Urinary bladder (tissue), 4 donors: ENCODE data around the gene ADAP1. TPM values are rescaled to one million over a fixed set of nuclear protein-coding genes. Genes with fewer than 3 reads are reported as not detected.

ENCODE experiments used
- DNase-seq: peaks from one replicate; pipeline ENCODE4 v3.0.0-alpha.2; 2015; ENCODE audit errors: extremely low spot score
- H3K27ac ChIP-seq: one replicate; pipeline ENCODE4 v1.5.1; 2013; ENCODE audit warnings: low read depth, mild to moderate bottlenecking, moderate library complexity
- H3K36me3 ChIP-seq: one replicate; pipeline ENCODE4 v1.6.1; 2013; ENCODE audit warnings: mild to moderate bottlenecking, moderate library complexity; ENCODE audit not compliant: insufficient read depth
- H3K4me1 ChIP-seq: one replicate; pipeline ENCODE4 v1.6.1; 2013; ENCODE audit warnings: mild to moderate bottlenecking, moderate library complexity; ENCODE audit not compliant: insufficient read depth
- H3K4me3 ChIP-seq: one replicate; pipeline ENCODE4 v1.5.1; 2013; ENCODE audit warnings: low read depth, low read length
- WGBS: extraction: QIAGEN DNeasy Blood & Tissue Kit; methylation state at CpG from one replicate; pipeline ENCODE4 v1.1.7; 2013; 5-methylcytosine and 5-hydroxymethylcytosine counted together
- polyA plus RNA-seq: library from polyadenylated mRNA; stranded (reverse); fragments of 200-250 nt; gene quantifications from one replicate; pipeline ENCODE4 v1.2.3, GENCODE V29; 2013
- total RNA-seq: library from RNA; depleted of rRNA; stranded (reverse); fragments of >200 nt; gene quantifications from one replicate; pipeline ENCODE4 v1.2.3, GENCODE V29; 2014
- donor health status: healthy with polysubstance abuse.
- donor health status: healthy.

The ADAP1 gene
- total and polyA plus RNA-seq, 2 donors: 11.7 to 13.7 TPM

DNA sequence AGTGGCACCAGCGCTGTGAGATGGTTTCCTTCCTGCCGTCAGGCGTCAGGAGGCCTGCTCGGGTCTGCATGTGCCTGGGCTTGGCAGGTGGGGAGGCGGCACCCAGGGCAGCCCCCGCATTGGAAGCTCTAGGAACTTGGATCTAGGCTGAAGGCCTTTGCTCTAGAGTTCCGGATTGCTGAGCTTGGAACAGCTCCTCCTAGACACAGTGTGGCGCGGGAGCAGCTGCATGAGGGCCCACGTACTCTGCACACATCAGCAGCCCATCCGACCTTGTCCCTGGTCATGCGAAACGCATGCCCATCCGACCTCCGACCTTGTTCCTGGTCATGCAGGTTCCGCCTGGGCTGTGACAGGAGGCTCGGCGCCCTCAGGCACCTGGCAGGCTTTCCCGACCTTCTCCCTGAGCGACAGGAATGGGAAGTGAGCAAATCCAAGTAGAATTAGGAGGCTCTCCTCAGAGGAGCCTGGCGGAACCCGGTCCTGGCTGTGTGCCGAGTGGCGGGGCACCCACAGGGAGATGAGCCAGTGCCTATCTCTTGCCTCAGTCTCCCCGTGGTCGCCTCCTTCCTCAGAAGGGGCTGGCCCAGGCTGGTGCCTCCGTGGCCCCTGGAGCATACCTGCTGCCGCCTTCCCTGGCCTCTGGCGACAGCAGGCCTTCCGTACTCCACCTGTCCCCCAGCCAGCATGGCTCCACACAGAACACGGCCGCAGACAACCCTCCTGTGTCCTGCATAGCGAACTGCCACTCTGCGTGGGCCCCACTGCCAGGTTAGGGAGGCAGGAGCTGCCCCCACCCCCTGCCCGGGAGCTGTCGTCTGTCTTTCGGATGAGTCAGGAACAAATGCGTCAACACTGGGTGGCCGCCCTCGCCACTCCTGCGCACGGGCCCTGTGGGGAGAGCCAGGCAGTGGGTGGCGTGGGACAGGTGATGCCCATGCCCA lies 66.1 kb downstream of the ADAP1 start:
- WGBS: 90% methylated on average over 43 of the region's 43 CpGs
- Histone ChIP-seq H3K4me3 (no peak overlapping the region), H3K4me1 (no peaks in the 10 kb centered on the region), H3K27ac (no peak overlapping the region), H3K36me3 (peaks cover 5% of the 10 kb centered on the region)
- DNase-seq: no peak

DNA sequence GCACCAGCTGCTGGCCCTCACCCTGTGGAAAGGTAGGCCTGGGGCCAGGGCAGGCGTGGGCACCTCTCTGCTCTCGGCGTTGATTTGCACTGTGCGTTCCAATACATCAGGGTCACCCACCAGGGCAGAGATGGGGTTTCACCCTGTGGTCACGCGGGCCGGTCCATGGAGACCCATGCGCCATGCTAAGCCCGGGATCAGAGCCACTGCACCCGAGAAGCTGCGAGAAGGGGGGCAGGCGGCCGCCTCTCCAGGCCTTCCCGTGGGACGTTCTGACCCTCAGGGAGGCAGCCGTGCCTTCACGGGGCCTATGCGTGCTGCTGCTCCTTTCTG lies 67.0 kb downstream of the ADAP1 start:
- 87% methylated on average over 18 of the region's 18 CpGs for WGBS
- H3K4me1 ChIP-seq: no peaks in the 10 kb centered on the region
- DNase-seq: no peak
- peaks cover 5% of the 10 kb centered on the region for H3K36me3 ChIP-seq
- no peak overlapping the region for H3K27ac ChIP-seq
- H3K4me3 ChIP-seq: no peak overlapping the region

GRCh38 chr7:886626-887487 lies 67.6 kb downstream of the ADAP1 start:
- WGBS: 91% methylated on average over 40 of the region's 40 CpGs
- H3K27ac ChIP-seq: no peak overlapping the region
- H3K36me3 ChIP-seq: peaks cover 5% of the 10 kb centered on the region
- no peak for DNase-seq
- no peak overlapping the region for H3K4me3 ChIP-seq
- no peaks in the 10 kb centered on the region for H3K4me1 ChIP-seq

GRCh38 chr7:885893-886625 lies 68.4 kb downstream of the ADAP1 start:
- H3K4me1 ChIP-seq: no peaks in the 10 kb centered on the region

GRCh38 chr7:885261-885892 lies 69.1 kb downstream of the ADAP1 start:
- WGBS: 87% methylated on average over 25 of the region's 25 CpGs
- Histone ChIP-seq H3K4me1 (no peaks in the 10 kb centered on the region), H3K27ac (no peak overlapping the region), H3K36me3 (no peaks in the 10 kb centered on the region), H3K4me3 (no peak overlapping the region)
- DNase-seq: no peak

More at GRCh38 chr7:885893-886625, 68.4 kb downstream of the ADAP1 start:
- no peak for DNase-seq
- Histone ChIP-seq H3K27ac (no peak overlapping the region), H3K4me3 (no peak overlapping the region), H3K36me3 (no peaks in the 10 kb centered on the region)
- WGBS: 94% methylated on average over 30 of the region's 30 CpGs

- WGBS: 85% methylated on average over 31 of the region's 31 CpGs
- Histone ChIP-seq H3K4me3 (no peak overlapping the region), H3K27ac (no peak overlapping the region), H3K36me3 (no peaks in the 10 kb centered on the region), H3K4me1 (no peaks in the 10 kb centered on the region)
- DNase-seq: no peak
These were observed 70.1 kb downstream of the ADAP1 start for GRCh38 chr7:884191-885003.

- DNase-seq: no peak
- H3K4me1 ChIP-seq: no peaks in the 10 kb centered on the region
- 82% methylated on average over 50 of the region's 50 CpGs for WGBS
- no peak overlapping the region for H3K4me3 ChIP-seq
- H3K27ac ChIP-seq: no peak overlapping the region
- H3K36me3 ChIP-seq: no peaks in the 10 kb centered on the region
These were observed 71.1 kb downstream of the ADAP1 start for GRCh38 chr7:883055-884021.

DNA sequence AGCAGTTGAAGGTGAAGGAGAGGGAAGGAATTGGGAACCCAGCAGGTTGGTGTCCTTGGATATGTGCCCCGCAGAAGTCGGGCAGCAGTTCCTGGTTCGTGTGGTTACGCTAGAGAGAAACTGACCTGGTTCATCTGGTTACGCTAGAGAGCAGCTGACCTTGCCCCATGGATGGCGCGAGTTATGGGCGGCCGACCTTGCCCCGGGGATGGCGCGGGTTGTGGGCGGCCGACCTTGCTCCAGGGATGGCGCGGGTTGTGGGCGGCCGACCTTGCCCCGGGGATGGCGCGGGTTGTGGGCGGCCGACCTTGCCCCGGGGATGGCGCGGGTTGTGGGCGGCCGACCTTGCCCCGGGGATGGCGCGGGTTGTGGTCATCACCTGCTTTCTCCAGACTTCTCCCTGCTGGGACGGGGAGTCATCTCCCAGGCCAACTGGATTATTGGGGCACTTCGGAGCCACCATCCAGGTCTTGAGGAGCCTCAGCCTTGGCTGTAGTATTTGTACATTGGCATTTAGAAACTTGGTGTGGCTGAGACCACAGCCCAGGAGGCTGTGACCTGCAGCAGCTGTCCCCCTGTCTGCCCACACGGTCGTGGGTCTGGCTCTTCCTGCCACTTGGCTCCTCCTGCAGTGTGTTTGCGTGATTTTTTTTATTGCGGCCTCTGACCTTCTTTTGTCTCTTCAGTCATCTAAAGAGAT lies 72.0 kb downstream of the ADAP1 start:
- no peak overlapping the region for H3K27ac ChIP-seq
- 91% methylated on average over 37 of the region's 37 CpGs for WGBS
- no peak overlapping the region for H3K4me3 ChIP-seq
- no peaks in the 10 kb centered on the region for H3K36me3 ChIP-seq
- no peaks in the 10 kb centered on the region for H3K4me1 ChIP-seq
- no peak for DNase-seq

GRCh38 chr7:881441-882234 lies 72.8 kb downstream of the ADAP1 start:
- DNase-seq: no peak
- Histone ChIP-seq H3K36me3 (no peaks in the 10 kb centered on the region), H3K4me3 (no peak overlapping the region), H3K4me1 (no peaks in the 10 kb centered on the region), H3K27ac (no peak overlapping the region)
- 93% methylated on average over 20 of the region's 20 CpGs for WGBS

GRCh38 chr7:880450-880849 lies 74.0 kb downstream of the ADAP1 start:
- H3K36me3 ChIP-seq: no peaks in the 10 kb centered on the region
- H3K4me3 ChIP-seq: no peak overlapping the region
- WGBS: 89% methylated on average over 15 of the region's 15 CpGs
- H3K27ac ChIP-seq: no peak overlapping the region
- H3K4me1 ChIP-seq: no peaks in the 10 kb centered on the region
- DNase-seq: no peak

DNA sequence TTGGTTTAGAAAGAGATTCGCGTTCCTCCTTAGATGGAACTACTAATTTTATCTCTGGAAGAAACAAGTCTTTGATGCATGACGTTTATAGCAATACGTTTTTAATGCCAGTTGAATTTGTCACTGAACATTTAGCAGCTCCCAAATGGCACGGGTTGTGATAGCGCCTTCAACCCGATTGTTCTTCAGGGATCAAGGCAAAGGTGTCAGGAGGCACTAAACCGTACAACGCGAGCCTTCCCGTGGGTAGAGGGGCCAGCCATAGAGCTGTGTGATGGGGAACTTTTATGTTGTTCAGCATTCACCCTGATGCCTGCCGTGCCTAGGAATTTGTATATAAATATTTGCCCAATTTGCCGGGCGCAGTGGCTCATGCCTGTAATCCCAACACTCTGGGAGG lies 74.8 kb downstream of the ADAP1 start:
- DNase-seq: no peak
- Histone ChIP-seq H3K27ac (no peak overlapping the region), H3K4me3 (no peak overlapping the region), H3K36me3 (no peaks in the 10 kb centered on the region), H3K4me1 (no peaks in the 10 kb centered on the region)
- 71% methylated on average over 14 of the region's 14 CpGs for WGBS
